Liver (tissue), 9 donors: Measurements from ENCODE around the gene ANKFY1. TPM values are rescaled to one million over a fixed set of nuclear protein-coding genes. Genes with fewer than 3 reads are reported as not detected.

Source experiments
- DNase-seq: peaks from one replicate; pipeline ENCODE4 v3.0.0-alpha.2; 2017; ENCODE audit warnings: low spot score
- H3K27ac ChIP-seq, 2 donors: one replicate each; pipeline ENCODE4 v1.7.0; 2013; ENCODE audit warnings: inconsistent platforms in 2 of 2, low read length in 2 of 2, control low read depth in 1 of 2, low read depth in 1 of 2, mild to moderate bottlenecking in 1 of 2
- H3K27me3 ChIP-seq, 4 donors: one replicate each; pipeline versions ENCODE4 v1.6.1 to v1.7.0; 2013; ENCODE audit warnings: low read length in 3 of 4, inconsistent platforms in 1 of 4, mild to moderate bottlenecking in 1 of 4, moderate library complexity in 1 of 4; ENCODE audit not compliant: control insufficient read depth in 4 of 4, insufficient read depth in 4 of 4
- H3K36me3 ChIP-seq, 4 donors: one replicate each; pipeline versions ENCODE4 v1.6.1 to v1.7.0; 2013; ENCODE audit warnings: low read length in 3 of 4, mild to moderate bottlenecking in 3 of 4, low read depth in 1 of 4, moderate library complexity in 1 of 4; ENCODE audit not compliant: control insufficient read depth in 4 of 4, insufficient read depth in 3 of 4
- H3K4me1 ChIP-seq, 4 donors: one replicate each; pipeline versions ENCODE4 v1.6.1 to v1.7.0; 2013; ENCODE audit warnings: low read length in 3 of 4, mild to moderate bottlenecking in 3 of 4, moderate library complexity in 1 of 4; ENCODE audit not compliant: control insufficient read depth in 4 of 4, insufficient read depth in 4 of 4
- H3K4me3 ChIP-seq, 3 donors: one replicate each; pipeline versions ENCODE4 v1.6.1 to v1.7.0; 2013; ENCODE audit warnings: low read length in 3 of 3, control low read depth in 1 of 3, low read depth in 1 of 3, mild to moderate bottlenecking in 1 of 3
- H3K9ac ChIP-seq, 2 donors: one replicate each; pipeline ENCODE4 v1.7.0; 2013; ENCODE audit warnings: low read length in 2 of 2, mild to moderate bottlenecking in 2 of 2, moderate library complexity in 2 of 2, control low read depth in 1 of 2, low read depth in 1 of 2
- H3K9me3 ChIP-seq, 4 donors: one replicate each; pipeline versions ENCODE4 v1.6.1 to v1.7.0; 2013; ENCODE audit warnings: low read length in 3 of 4; ENCODE audit not compliant: control insufficient read depth in 4 of 4
- ATF3 ChIP-seq: IDR thresholded peaks from 2 replicates; pipeline ENCODE4 v1.6.1; 2016; ENCODE audit warnings: antibody characterized with exemption
- CTCF ChIP-seq: fragments of 150-350 bp; IDR thresholded peaks from 2 replicates; pipeline ENCODE4 v1.5.1; 2017; ENCODE audit warnings: improper control_type of control experiment, low read depth, low read length; ENCODE audit not compliant: missing input control
- EGR1 ChIP-seq, 2 donors: IDR thresholded peaks; 2 replicates each; pipeline ENCODE4 v1.6.1; 2016 to 2018; ENCODE audit warnings: antibody characterized with exemption in 2 of 2, low read depth in 2 of 2
- FOXA1 ChIP-seq: IDR thresholded peaks from 2 replicates; pipeline ENCODE4 v1.6.1; 2016; ENCODE audit warnings: antibody characterized with exemption
- HNF4G ChIP-seq: IDR thresholded peaks from 2 replicates; pipeline ENCODE4 v1.6.1; 2016; ENCODE audit warnings: antibody characterized with exemption
- JUND ChIP-seq, 2 donors: IDR thresholded peaks; 2 replicates each; pipeline ENCODE4 v1.6.1; 2016; ENCODE audit warnings: antibody characterized with exemption in 2 of 2
- MAX ChIP-seq: IDR thresholded peaks from 2 replicates; pipeline ENCODE4 v1.6.1; 2016; ENCODE audit warnings: antibody characterized with exemption
- NR2F2 ChIP-seq: IDR thresholded peaks from 2 replicates; pipeline ENCODE4 v1.6.1; 2016; ENCODE audit warnings: antibody characterized with exemption
- REST ChIP-seq: IDR thresholded peaks from 2 replicates; pipeline ENCODE4 v1.6.1; 2016; ENCODE audit warnings: antibody characterized with exemption, mild to moderate bottlenecking
- SP1 ChIP-seq: IDR thresholded peaks from 2 replicates; pipeline ENCODE4 v1.6.1; 2018; ENCODE audit warnings: antibody characterized with exemption, mild to moderate bottlenecking
- TAF1 ChIP-seq: conservative IDR thresholded peaks from 2 replicates; pipeline ENCODE4 v1.6.1; 2016; ENCODE audit warnings: antibody characterized with exemption, mild to moderate bottlenecking
- YY1 ChIP-seq: IDR thresholded peaks from 2 replicates; pipeline ENCODE4 v1.6.1; 2016; ENCODE audit warnings: antibody characterized with exemption, mild to moderate bottlenecking
- ZBTB33 ChIP-seq: IDR thresholded peaks from 2 replicates; pipeline ENCODE4 v1.6.1; 2016; ENCODE audit warnings: antibody characterized with exemption
- WGBS: extraction: QIAGEN DNeasy Blood & Tissue Kit; methylation state at CpG from one replicate; pipeline ENCODE4 v1.1.7; 2013; 5-methylcytosine and 5-hydroxymethylcytosine counted together
- polyA plus RNA-seq, 2 donors: library from polyadenylated mRNA; stranded (reverse) in 1 of 2; unstranded in 1 of 2; fragments of 200-250 nt in 1 of 2; fragments of >200 nt in 1 of 2; fragmentation: Nextera tagmentation in 1 of 2; extraction: Ambion mirVana in 1 of 2; gene quantifications; one replicate each; pipeline versions ENCODE4 v1.2.1 to v1.2.3, GENCODE V29; 2013 to 2015
- total RNA-seq, 2 donors: library from RNA; depleted of rRNA; stranded (reverse); fragments of >200 nt; gene quantifications; one replicate each; pipeline ENCODE4 v1.2.3, GENCODE V29; 2014
- donor health status: healthy.
- donor health status: healthy.
- donor health status: healthy.
- donor health status: healthy.
- donor health status: healthy.

The ANKFY1 gene
- total and polyA plus RNA-seq, 4 donors, result 6.8 to 38.6 (median 21.9) TPM

- no peaks in the 10 kb centered on the region for H3K9me3 ChIP-seq
- DNase-seq, result no peak
- 91% methylated on average over 6 of the region's 6 CpGs for WGBS
- peaks cover 0 to 5% (median 2%) of the 10 kb centered on the region in 4 donors for H3K36me3 ChIP-seq
- no peak overlapping the region for H3K4me3 ChIP-seq
- TF ChIP-seq REST (no peak), NR2F2 (no peak), JUND (IDR thresholded peaks at IDR 0.05) (no peak)
- peaks cover 0 to 12% (median 11%) of the 10 kb centered on the region in 4 donors for H3K4me1 ChIP-seq
- no peak overlapping the region for H3K9ac ChIP-seq
- H3K27ac ChIP-seq, result no peak overlapping the region
- no peaks in the 10 kb centered on the region for H3K27me3 ChIP-seq
These were observed 47.8 kb downstream of the ANKFY1 start for GRCh38 chr17:4215882-4216570.

- Histone ChIP-seq H3K4me1 (peaks cover 0 to 3% (median 1%) of the 10 kb centered on the region in 4 donors), H3K27ac (no peak overlapping the region)
These were observed 49.6 kb downstream of the ANKFY1 start for GRCh38 chr17:4214157-4214556.

More at GRCh38 chr17:4214157-4214556, 49.6 kb downstream of the ANKFY1 start:
- Histone ChIP-seq H3K4me3 (no peak overlapping the region), H3K9ac (no peak overlapping the region), H3K9me3 (no peaks in the 10 kb centered on the region), H3K27me3 (no peaks in the 10 kb centered on the region), H3K36me3 (peaks cover 0 to 4% (median 2%) of the 10 kb centered on the region in 4 donors)
- 90% methylated on average over 6 of the region's 6 CpGs for WGBS
- TF ChIP-seq EGR1 (IDR thresholded peaks at IDR 0.05; ENCODE audit: low read depth in 2 of 2) (no peak), FOXA1 (no peak), REST (no peak), HNF4G (no peak), NR2F2 (no peak), JUND (IDR thresholded peaks at IDR 0.05) (no peak), MAX (no peak), CTCF (no peak), TAF1 (no peak), YY1 (no peak), ZBTB33 (no peak), SP1 (no peak), ATF3 (no peak)
- DNase-seq, result no peak
